Osteocyte (in vitro differentiated cells): ENCODE measurements around the gene CAMKK2. TPM values are rescaled to one million over a fixed set of nuclear protein-coding genes. Genes with fewer than 3 reads are reported as not detected.
"Not testable (repeated sequence)": the region's sequence is repeated elsewhere in the genome, so short reads cannot be mapped to it uniquely, and the experiment has no call there.

Experiments used
- DNase-seq: peaks from one replicate; pipeline ENCODE4 v3.0.0; 2021; ENCODE audit warnings: mixed read lengths; ENCODE audit not compliant: unreplicated experiment; ENCODE audit errors: extremely low spot score
- H3K27ac Mint-ChIP-seq: one replicate; pipeline ENCODE4 v1.8.0; 2021; ENCODE audit warnings: mild to moderate bottlenecking, mixed read lengths; ENCODE audit not compliant: unreplicated experiment
- H3K27me3 Mint-ChIP-seq: one replicate; pipeline ENCODE4 v1.8.0; 2021; ENCODE audit warnings: mixed read lengths; ENCODE audit not compliant: unreplicated experiment
- H3K36me3 Mint-ChIP-seq: one replicate; pipeline ENCODE4 v1.8.0; 2021; ENCODE audit warnings: mixed read lengths; ENCODE audit not compliant: unreplicated experiment
- H3K4me1 Mint-ChIP-seq: one replicate; pipeline ENCODE4 v1.8.0; 2021; ENCODE audit warnings: mixed read lengths; ENCODE audit not compliant: unreplicated experiment
- H3K4me3 Mint-ChIP-seq: one replicate; pipeline ENCODE4 v1.8.0; 2021; ENCODE audit warnings: mild to moderate bottlenecking, moderate library complexity, mixed read lengths; ENCODE audit not compliant: unreplicated experiment
- H3K9me3 Mint-ChIP-seq: one replicate; pipeline ENCODE4 v1.8.0; 2021; ENCODE audit warnings: mixed read lengths; ENCODE audit not compliant: unreplicated experiment
- total RNA-seq: library from RNA; stranded (reverse); gene quantifications from 2 replicates; pipeline ENCODE4 v1.2.1, GENCODE V29; 2021
- TF ChIP-seq, protein P1 (sequence below): fragments of 200-600 bp; sonication (generic); IDR thresholded peaks from 2 replicates; pipeline ENCODE4 v1.5.0; 2021; ENCODE audit warnings: antibody characterized with exemption, mild to moderate bottlenecking, moderate library complexity

The CAMKK2 gene
- total RNA-seq, 1 donor from 2014 or later = 33.0 TPM

DNA sequence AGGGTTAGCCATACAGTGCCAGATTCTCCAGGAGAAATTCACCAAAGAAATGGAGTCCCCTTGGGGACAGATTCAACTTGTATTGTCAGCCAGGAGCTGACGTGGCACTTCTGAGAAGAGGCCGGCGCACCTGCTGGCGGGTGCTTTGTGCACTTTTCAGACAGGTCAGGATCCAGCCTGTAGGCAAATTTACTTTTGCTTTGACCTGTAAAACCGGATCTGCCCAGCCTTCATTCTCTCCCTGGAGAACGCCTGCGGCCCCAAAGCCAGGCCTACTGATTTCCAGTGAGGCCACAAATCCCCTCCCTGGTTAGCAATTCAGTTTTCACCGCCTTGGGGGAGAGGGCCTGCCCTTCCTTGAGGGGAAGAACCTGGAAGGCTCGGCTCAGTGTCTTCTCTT is 69.2 kb downstream of the CAMKK2 start:
- TF ChIP-seq, protein P1, sequence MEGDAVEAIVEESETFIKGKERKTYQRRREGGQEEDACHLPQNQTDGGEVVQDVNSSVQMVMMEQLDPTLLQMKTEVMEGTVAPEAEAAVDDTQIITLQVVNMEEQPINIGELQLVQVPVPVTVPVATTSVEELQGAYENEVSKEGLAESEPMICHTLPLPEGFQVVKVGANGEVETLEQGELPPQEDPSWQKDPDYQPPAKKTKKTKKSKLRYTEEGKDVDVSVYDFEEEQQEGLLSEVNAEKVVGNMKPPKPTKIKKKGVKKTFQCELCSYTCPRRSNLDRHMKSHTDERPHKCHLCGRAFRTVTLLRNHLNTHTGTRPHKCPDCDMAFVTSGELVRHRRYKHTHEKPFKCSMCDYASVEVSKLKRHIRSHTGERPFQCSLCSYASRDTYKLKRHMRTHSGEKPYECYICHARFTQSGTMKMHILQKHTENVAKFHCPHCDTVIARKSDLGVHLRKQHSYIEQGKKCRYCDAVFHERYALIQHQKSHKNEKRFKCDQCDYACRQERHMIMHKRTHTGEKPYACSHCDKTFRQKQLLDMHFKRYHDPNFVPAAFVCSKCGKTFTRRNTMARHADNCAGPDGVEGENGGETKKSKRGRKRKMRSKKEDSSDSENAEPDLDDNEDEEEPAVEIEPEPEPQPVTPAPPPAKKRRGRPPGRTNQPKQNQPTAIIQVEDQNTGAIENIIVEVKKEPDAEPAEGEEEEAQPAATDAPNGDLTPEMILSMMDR = no peak
- no peaks in the 10 kb centered on the region for H3K9me3 Mint-ChIP-seq
- H3K4me3 Mint-ChIP-seq = no peak overlapping the region
- no peak overlapping the region for H3K27ac Mint-ChIP-seq
- H3K36me3 Mint-ChIP-seq = peaks cover 11% of the 10 kb centered on the region
- DNase-seq = no peak
- H3K4me1 Mint-ChIP-seq = peaks cover 2% of the 10 kb centered on the region
- no peaks in the 10 kb centered on the region for H3K27me3 Mint-ChIP-seq

GRCh38 chr12:121226871-121227270 is 69.6 kb downstream of the CAMKK2 start:
- not testable (repeated sequence) for H3K9me3 Mint-ChIP-seq, H3K27ac Mint-ChIP-seq, H3K4me1 Mint-ChIP-seq, H3K27me3 Mint-ChIP-seq, H3K4me3 Mint-ChIP-seq, DNase-seq
- H3K36me3 Mint-ChIP-seq = peaks cover 12% of the 10 kb centered on the region

DNA sequence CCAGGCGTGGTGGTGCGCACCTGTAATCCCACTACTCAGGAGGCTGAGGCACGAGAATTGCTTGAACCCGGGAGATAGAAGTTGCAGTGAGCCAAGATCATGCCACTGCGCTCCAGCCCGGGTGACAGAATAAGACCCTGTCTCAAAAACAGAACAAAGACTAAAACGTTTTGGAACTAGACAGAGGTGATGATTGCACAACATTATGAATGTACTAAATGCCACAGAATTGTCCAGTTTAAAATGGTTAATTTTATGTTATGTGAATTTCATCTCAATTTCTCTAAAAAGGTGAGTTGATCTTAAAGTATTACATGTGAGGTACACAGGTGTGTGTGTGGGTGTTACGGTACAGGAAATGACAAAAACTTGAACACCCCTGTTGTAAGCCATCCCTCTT is 70.1 kb downstream of the CAMKK2 start:
- H3K9me3 Mint-ChIP-seq = no peaks in the 10 kb centered on the region
- H3K4me1 Mint-ChIP-seq = peaks cover 2% of the 10 kb centered on the region
- no peak for DNase-seq
- no peak overlapping the region for H3K4me3 Mint-ChIP-seq
- no peaks in the 10 kb centered on the region for H3K27me3 Mint-ChIP-seq
- no peak overlapping the region for H3K27ac Mint-ChIP-seq
- H3K36me3 Mint-ChIP-seq = peaks cover 11% of the 10 kb centered on the region
- TF ChIP-seq, protein P1 = no peak

DNA sequence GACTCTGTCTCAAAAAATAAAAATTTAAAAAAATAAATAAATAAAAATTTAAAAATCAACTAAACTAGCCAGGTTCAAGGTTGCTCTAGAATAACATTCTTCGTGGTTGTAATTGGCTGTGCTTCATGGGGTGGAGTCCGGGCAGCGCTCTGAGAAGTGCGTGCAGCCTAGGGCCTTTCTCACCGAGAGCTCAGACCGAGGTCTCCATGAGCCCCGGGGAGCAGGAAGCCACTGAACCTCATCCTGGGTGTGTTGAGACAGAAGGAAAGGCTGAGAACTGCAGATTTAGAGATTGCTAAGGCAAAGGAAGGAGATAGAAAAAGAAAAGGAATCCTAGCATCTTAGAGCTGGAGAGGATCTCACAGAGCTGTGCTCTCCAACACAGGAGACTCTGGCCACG is 71.9 kb downstream of the CAMKK2 start:
- H3K9me3 Mint-ChIP-seq = no peaks in the 10 kb centered on the region
- no peak overlapping the region for H3K27ac Mint-ChIP-seq
- TF ChIP-seq, protein P1 = no peak
- no peaks in the 10 kb centered on the region for H3K4me1 Mint-ChIP-seq
- H3K36me3 Mint-ChIP-seq = peaks cover 10% of the 10 kb centered on the region
- H3K4me3 Mint-ChIP-seq = no peak overlapping the region
- H3K27me3 Mint-ChIP-seq = no peaks in the 10 kb centered on the region
- DNase-seq = no peak

GRCh38 chr12:121223292-121224285 is 72.9 kb downstream of the CAMKK2 start:
- TF ChIP-seq, protein P1 = no peak
- Mint-ChIP-seq H3K4me3 (no peak overlapping the region), H3K27me3 (no peaks in the 10 kb centered on the region), H3K36me3 (peaks cover 7% of the 10 kb centered on the region), H3K27ac (no peak overlapping the region), H3K4me1 (no peaks in the 10 kb centered on the region), H3K9me3 (no peaks in the 10 kb centered on the region)
- DNase-seq = no peak
